ENCODE data around the gene CTCFL.

CTCFL gene

GRCh38 chr20:57546956-57547649 lies 22.2 kb upstream of the CTCFL start:
- Histone ChIP-seq H3K4me3 (ENCODE audit: low read depth, low read length) (no peak overlapping the region), H3K4me1 (ENCODE audit: control insufficient read depth, insufficient read depth, low read length, unreplicated experiment) (no peaks in the 10 kb centered on the region), H3K79me2 (ENCODE audit: control insufficient read depth, insufficient read depth, low read length, unreplicated experiment) (no peaks in the 10 kb centered on the region), H2AFZ (ENCODE audit: low read length, unreplicated experiment) (no peak overlapping the region), H3K36me3 (ENCODE audit: insufficient read depth, low read length) (no peaks in the 10 kb centered on the region), H3K27ac (ENCODE audit: low read depth, low read length) (no peak overlapping the region), H3K27me3 (ENCODE audit: insufficient read depth, low read length) (peaks cover 73% of the 10 kb centered on the region)

- no peak overlapping the region for H3K4me3 ChIP-seq (ENCODE audit: low read depth, low read length)
- peaks cover 78% of the 10 kb centered on the region for H3K27me3 ChIP-seq (ENCODE audit: insufficient read depth, low read length)
- no peak overlapping the region for H2AFZ ChIP-seq (ENCODE audit: low read length, unreplicated experiment)
- no peak overlapping the region for H3K27ac ChIP-seq (ENCODE audit: low read depth, low read length)
- no peaks in the 10 kb centered on the region for H3K79me2 ChIP-seq (ENCODE audit: control insufficient read depth, insufficient read depth, low read length, unreplicated experiment)
- H3K4me1 ChIP-seq (ENCODE audit: control insufficient read depth, insufficient read depth, low read length, unreplicated experiment) = no peaks in the 10 kb centered on the region
- H3K36me3 ChIP-seq (ENCODE audit: insufficient read depth, low read length) = no peaks in the 10 kb centered on the region
Measured at GRCh38 chr20:57545927-57546662, 21.2 kb upstream of the CTCFL start.

GRCh38 chr20:57544838-57545564 lies 20.1 kb upstream of the CTCFL start:
- H3K27me3 ChIP-seq (ENCODE audit: insufficient read depth, low read length) = peaks cover 86% of the 10 kb centered on the region
- H3K27ac ChIP-seq (ENCODE audit: low read depth, low read length) = no peak overlapping the region
- no peak overlapping the region for H3K4me3 ChIP-seq (ENCODE audit: low read depth, low read length)
- no peaks in the 10 kb centered on the region for H3K79me2 ChIP-seq (ENCODE audit: control insufficient read depth, insufficient read depth, low read length, unreplicated experiment)
- no peak overlapping the region for H2AFZ ChIP-seq (ENCODE audit: low read length, unreplicated experiment)
- H3K4me1 ChIP-seq (ENCODE audit: control insufficient read depth, insufficient read depth, low read length, unreplicated experiment) = no peaks in the 10 kb centered on the region
- H3K36me3 ChIP-seq (ENCODE audit: insufficient read depth, low read length) = no peaks in the 10 kb centered on the region

- Histone ChIP-seq H3K4me1 (ENCODE audit: control insufficient read depth, insufficient read depth, low read length, unreplicated experiment) (no peaks in the 10 kb centered on the region), H3K79me2 (ENCODE audit: control insufficient read depth, insufficient read depth, low read length, unreplicated experiment) (no peaks in the 10 kb centered on the region), H3K36me3 (ENCODE audit: insufficient read depth, low read length) (no peaks in the 10 kb centered on the region), H2AFZ (ENCODE audit: low read length, unreplicated experiment) (no peak overlapping the region), H3K27me3 (ENCODE audit: insufficient read depth, low read length) (peaks cover 74% of the 10 kb centered on the region), H3K4me3 (ENCODE audit: low read depth, low read length) (no peak overlapping the region), H3K27ac (ENCODE audit: low read depth, low read length) (no peak overlapping the region)
Measured at GRCh38 chr20:57543754-57544153, 18.8 kb upstream of the CTCFL start.

- Histone ChIP-seq H3K27me3 (ENCODE audit: insufficient read depth, low read length) (peaks cover 85% of the 10 kb centered on the region), H3K4me1 (ENCODE audit: control insufficient read depth, insufficient read depth, low read length, unreplicated experiment) (no peaks in the 10 kb centered on the region), H3K79me2 (ENCODE audit: control insufficient read depth, insufficient read depth, low read length, unreplicated experiment) (no peaks in the 10 kb centered on the region), H3K4me3 (ENCODE audit: low read depth, low read length) (no peak overlapping the region), H3K27ac (ENCODE audit: low read depth, low read length) (no peak overlapping the region), H3K36me3 (ENCODE audit: insufficient read depth, low read length) (no peaks in the 10 kb centered on the region), H2AFZ (ENCODE audit: low read length, unreplicated experiment) (no peak overlapping the region)
Measured at GRCh38 chr20:57540890-57541580, 16.1 kb upstream of the CTCFL start.

DNA sequence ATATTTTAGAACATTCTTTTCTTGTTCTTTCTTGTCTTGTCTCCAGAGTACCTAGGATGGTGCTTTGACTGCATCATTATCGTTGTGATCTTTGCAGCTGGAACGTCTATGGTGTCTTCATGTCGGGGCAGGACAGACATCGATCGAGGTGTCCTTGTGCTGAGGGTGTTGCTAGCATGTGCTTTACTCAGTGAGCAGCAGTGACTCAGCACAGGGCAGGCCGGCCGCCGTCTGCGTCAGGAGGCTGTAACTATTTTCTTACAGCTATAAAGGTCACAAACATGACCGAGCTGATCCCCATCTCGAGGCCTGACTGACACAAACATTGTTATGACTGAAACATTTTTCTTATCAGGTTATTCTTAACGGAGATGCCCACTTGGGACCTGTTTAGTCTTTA lies 14.9 kb upstream of the CTCFL start:
- no peaks in the 10 kb centered on the region for H3K36me3 ChIP-seq (ENCODE audit: insufficient read depth, low read length)
- H3K4me1 ChIP-seq (ENCODE audit: control insufficient read depth, insufficient read depth, low read length, unreplicated experiment) = no peaks in the 10 kb centered on the region
- H2AFZ ChIP-seq (ENCODE audit: low read length, unreplicated experiment) = no peak overlapping the region
- H3K27ac ChIP-seq (ENCODE audit: low read depth, low read length) = no peak overlapping the region
- no peaks in the 10 kb centered on the region for H3K79me2 ChIP-seq (ENCODE audit: control insufficient read depth, insufficient read depth, low read length, unreplicated experiment)
- H3K4me3 ChIP-seq (ENCODE audit: low read depth, low read length) = no peak overlapping the region
- peaks cover 80% of the 10 kb centered on the region for H3K27me3 ChIP-seq (ENCODE audit: insufficient read depth, low read length)

DNA sequence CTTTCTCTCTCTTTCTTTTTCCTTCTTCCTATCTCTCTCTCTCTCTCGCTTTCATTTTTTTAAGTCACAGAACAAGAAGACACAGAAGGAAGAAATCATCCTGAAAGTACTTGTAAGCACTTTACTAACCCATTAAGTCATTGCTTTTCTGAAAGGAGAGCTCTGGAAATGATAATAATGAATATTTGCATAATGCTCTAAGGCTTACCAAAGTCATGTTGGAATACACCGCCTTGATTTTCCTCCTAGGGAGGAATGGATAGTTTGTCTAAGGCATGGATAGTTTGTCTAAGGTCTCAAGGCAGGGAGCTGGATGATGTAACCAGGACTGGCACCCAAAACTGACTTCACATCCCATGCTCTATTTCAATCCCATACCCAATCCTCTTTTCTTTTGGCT lies 12.9 kb upstream of the CTCFL start:
- Histone ChIP-seq H2AFZ (ENCODE audit: low read length, unreplicated experiment) (no peak overlapping the region), H3K4me1 (ENCODE audit: control insufficient read depth, insufficient read depth, low read length, unreplicated experiment) (no peaks in the 10 kb centered on the region), H3K36me3 (ENCODE audit: insufficient read depth, low read length) (no peaks in the 10 kb centered on the region), H3K79me2 (ENCODE audit: control insufficient read depth, insufficient read depth, low read length, unreplicated experiment) (no peaks in the 10 kb centered on the region), H3K27me3 (ENCODE audit: insufficient read depth, low read length) (peaks cover 66% of the 10 kb centered on the region), H3K27ac (ENCODE audit: low read depth, low read length) (no peak overlapping the region), H3K4me3 (ENCODE audit: low read depth, low read length) (no peak overlapping the region)

- H3K27ac ChIP-seq (ENCODE audit: low read depth, low read length) = no peak overlapping the region
- H3K4me3 ChIP-seq (ENCODE audit: low read depth, low read length) = no peak overlapping the region
- H2AFZ ChIP-seq (ENCODE audit: low read length, unreplicated experiment) = no peak overlapping the region
- H3K27me3 ChIP-seq (ENCODE audit: insufficient read depth, low read length) = peaks cover 67% of the 10 kb centered on the region
- no peaks in the 10 kb centered on the region for H3K79me2 ChIP-seq (ENCODE audit: control insufficient read depth, insufficient read depth, low read length, unreplicated experiment)
- H3K36me3 ChIP-seq (ENCODE audit: insufficient read depth, low read length) = no peaks in the 10 kb centered on the region
- H3K4me1 ChIP-seq (ENCODE audit: control insufficient read depth, insufficient read depth, low read length, unreplicated experiment) = no peaks in the 10 kb centered on the region
Measured at GRCh38 chr20:57536771-57537724, 12.1 kb upstream of the CTCFL start.

DNA sequence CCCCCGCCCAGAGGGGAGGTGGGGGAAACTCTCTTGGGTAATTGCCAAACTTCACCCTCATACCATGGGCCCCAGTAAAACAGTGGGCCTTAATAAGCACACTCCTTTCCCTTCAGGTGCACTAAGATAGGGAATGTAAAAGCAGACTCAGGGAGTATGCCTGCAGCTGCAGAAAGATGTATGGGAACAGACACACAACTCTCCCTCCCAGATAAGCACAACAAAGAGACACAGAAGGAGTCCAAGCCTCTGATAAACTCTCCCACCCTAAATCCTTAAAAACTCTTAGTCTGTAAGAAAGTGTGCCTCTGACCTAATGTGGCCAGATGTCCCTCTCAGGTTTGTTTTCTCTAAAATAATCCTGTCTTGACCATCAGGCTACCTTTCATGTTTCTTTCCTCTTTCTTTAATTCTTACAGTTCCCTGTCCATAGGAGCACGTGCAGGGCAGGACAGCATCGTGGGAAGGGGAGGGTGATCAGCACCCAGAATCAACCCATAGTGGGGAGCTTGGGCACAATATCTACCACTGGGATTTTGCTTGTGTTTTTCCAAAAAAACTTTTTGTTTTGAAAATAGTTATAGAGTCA lies 11.3 kb upstream of the CTCFL start:
- H3K27ac ChIP-seq (ENCODE audit: low read depth, low read length) = no peak overlapping the region
- H3K4me1 ChIP-seq (ENCODE audit: control insufficient read depth, insufficient read depth, low read length, unreplicated experiment) = no peaks in the 10 kb centered on the region
- H3K27me3 ChIP-seq (ENCODE audit: insufficient read depth, low read length) = peaks cover 66% of the 10 kb centered on the region
- H3K79me2 ChIP-seq (ENCODE audit: control insufficient read depth, insufficient read depth, low read length, unreplicated experiment) = no peaks in the 10 kb centered on the region
- H3K36me3 ChIP-seq (ENCODE audit: insufficient read depth, low read length) = no peaks in the 10 kb centered on the region
- H3K4me3 ChIP-seq (ENCODE audit: low read depth, low read length) = no peak overlapping the region
- H2AFZ ChIP-seq (ENCODE audit: low read length, unreplicated experiment) = no peak overlapping the region

Measured in ACC112 (cell line).